HCT116 (cell line): ENCODE data around the gene DELE1. TPM values are rescaled to one million over a fixed set of nuclear protein-coding genes. Genes with fewer than 3 reads are reported as not detected.

Experiments
- ATAC-seq: fragments of 200-7000 bp; cut with Tn5 transposase; 2 replicates; pipeline ENCODE4 v1.9.1; 2020; ENCODE audit warnings: mild to moderate bottlenecking, moderate library complexity
- BruUV-seq: library from RNA; stranded (reverse); fragments of 400-500 nt; replicated peaks from 2 replicates; lab custom pipeline; 2021; lab: Mats Ljungman, UMichigan
- CTCF ChIA-PET: fragments of 300-600 bp; sonication (Branson Sonifier 250); formaldehyde crosslinking; loops from one replicate; lab custom pipeline; 2021; ENCODE audit warnings: antibody characterized with exemption; lab: Charles Lee
- POLR2A ChIA-PET: fragments of 300-600, 350-600 bp; sonication (Branson Sonifier 250); formaldehyde crosslinking; loops from one replicate; lab custom pipeline; 2021; ENCODE audit warnings: antibody characterized with exemption; lab: Charles Lee
- RAD21 ChIA-PET, 2 experiments: fragments of 300-600 bp; sonication (Branson Sonifier 250); formaldehyde crosslinking; loops; one replicate each; lab custom pipeline; 2023; ENCODE audit warnings: low total read pairs in 2 of 2; ENCODE audit not compliant: uncharacterized antibody in 2 of 2, unreplicated experiment in 2 of 2, low non-redundant PET in 1 of 2; lab: Charles Lee
- DNase-seq: peaks from one replicate; pipeline ENCODE4 v3.0.0-alpha.2; 2010; ENCODE audit warnings: low read depth, low spot score
- H2AFZ ChIP-seq: fragments of 200-600 bp; shearing (Covaris generic), sonication (generic); 2 replicates; pipeline ENCODE4 v1.6.1; 2017; ENCODE audit warnings: low read depth, mixed run types, mixed read lengths, antibody characterized with exemption, low read length; ENCODE audit not compliant: poor library complexity, severe bottlenecking
- H3K27ac ChIP-seq: 2 replicates; pipeline ENCODE4 v1.5.1; 2012; ENCODE audit warnings: low read depth, low read length
- H3K27me3 ChIP-seq: fragments of 200-600 bp; sonication (generic); 2 replicates; pipeline ENCODE4 v1.6.1; 2016; ENCODE audit warnings: mixed run types, low read length, mixed read lengths; ENCODE audit not compliant: insufficient read depth
- H3K36me3 ChIP-seq, 2 experiments: fragments of 200-500 bp in 1 of 2; fragments of 200-600 bp in 1 of 2; sonication (Bioruptor generic) in 1 of 2; sonication (generic) in 1 of 2; 2 replicates each; pipeline versions ENCODE4 v1.5.1 to v1.6.1; 2014 to 2016; ENCODE audit warnings: low read length in 2 of 2, inconsistent platforms in 1 of 2, mixed read lengths in 1 of 2, mixed run types in 1 of 2; ENCODE audit not compliant: insufficient read depth in 2 of 2, control insufficient read depth in 1 of 2
- H3K4me1 ChIP-seq, 2 experiments: fragments of 200-600 bp in 1 of 2; sonication (generic) in 1 of 2; 2 replicates each; pipeline versions ENCODE4 v1.5.1 to v1.6.1; 2012 to 2017; ENCODE audit warnings: low read length in 2 of 2, inconsistent platforms in 1 of 2, mild to moderate bottlenecking in 1 of 2, mixed read lengths in 1 of 2, mixed run types in 1 of 2, moderate library complexity in 1 of 2; ENCODE audit not compliant: insufficient read depth in 2 of 2, control insufficient read depth in 1 of 2
- H3K4me2 ChIP-seq: fragments of 200-600 bp; sonication (generic); 2 replicates; pipeline ENCODE4 v1.6.1; 2017; ENCODE audit warnings: mixed run types, low read length, mixed read lengths
- H3K4me3 ChIP-seq, 2 experiments: fragments of 200-600 bp in 1 of 2; sonication (generic) in 1 of 2; replicated peaks in 1 of 2; 2 replicates each; pipeline ENCODE4 v1.5.1; 2011 to 2016; ENCODE audit warnings: low read length in 2 of 2, control low read depth in 1 of 2, low read depth in 1 of 2, mild to moderate bottlenecking in 1 of 2, mixed read lengths in 1 of 2, mixed run types in 1 of 2
- H3K79me2 ChIP-seq: fragments of 200-600 bp; sonication (generic); 2 replicates; pipeline ENCODE4 v1.6.1; 2017; ENCODE audit warnings: mild to moderate bottlenecking, mixed run types, low read length, moderate library complexity, mixed read lengths; ENCODE audit not compliant: insufficient read depth
- H3K9ac ChIP-seq: fragments of 200-600 bp; sonication (generic); 2 replicates; pipeline ENCODE4 v1.6.1; 2016; ENCODE audit warnings: low read length, mixed read lengths
- H3K9me2 ChIP-seq: fragments of 200-600 bp; sonication (generic), shearing (Covaris generic); 2 replicates; pipeline ENCODE4 v1.6.1; 2017; ENCODE audit warnings: mixed run types, mild to moderate bottlenecking, moderate library complexity; ENCODE audit not compliant: insufficient read depth
- H3K9me3 ChIP-seq, 2 experiments: fragments of 200-500 bp in 1 of 2; fragments of 200-600 bp in 1 of 2; sonication (Bioruptor generic) in 1 of 2; sonication (generic) in 1 of 2; 2 replicates each; pipeline ENCODE4 v1.6.1; 2014 to 2017; ENCODE audit warnings: low read length in 2 of 2, mixed read lengths in 2 of 2, inconsistent platforms in 1 of 2, low read depth in 1 of 2, mild to moderate bottlenecking in 1 of 2, mixed run types in 1 of 2, moderate library complexity in 1 of 2; ENCODE audit not compliant: control insufficient read depth in 1 of 2, insufficient read depth in 1 of 2
- H4K20me1 ChIP-seq: fragments of 200-600 bp; sonication (generic), shearing (Covaris generic); 2 replicates; pipeline ENCODE4 v1.6.1; 2017; ENCODE audit warnings: mixed run types, mild to moderate bottlenecking, moderate library complexity; ENCODE audit not compliant: insufficient read depth
- CBX3 ChIP-seq: IDR thresholded peaks from 2 replicates; pipeline ENCODE4 v1.6.1; 2012; ENCODE audit warnings: low read depth
- CEBPB ChIP-seq: IDR thresholded peaks from 2 replicates; pipeline ENCODE4 v1.6.1; 2012; ENCODE audit warnings: low read depth
- JUND ChIP-seq: IDR thresholded peaks from 2 replicates; pipeline ENCODE4 v1.6.1; 2012
- RAD21 ChIP-seq: IDR thresholded peaks from 2 replicates; pipeline ENCODE4 v1.6.1; 2012; ENCODE audit warnings: low read depth, mild to moderate bottlenecking
- SIN3A ChIP-seq: IDR thresholded peaks from 2 replicates; pipeline ENCODE4 v1.6.1; 2012; ENCODE audit warnings: low read depth
- TCF7L2 ChIP-seq: IDR thresholded peaks from 2 replicates; pipeline ENCODE4 v1.7.0; 2011; ENCODE audit warnings: borderline replicate concordance, inconsistent platforms; ENCODE audit not compliant: insufficient read depth, insufficient read length; ENCODE audit errors: extremely low read depth
- intact Hi-C: fragments of 100-400 bp; cut with micrococcal nuclease; formaldehyde crosslinking; loops from 2 replicates; pipeline ENCODE4 v1.10.0; 2022
- total RNA-seq: library from RNA; stranded (reverse); gene quantifications from one replicate; pipeline ENCODE4 v1.2.1, GENCODE V29; 2021; ENCODE audit not compliant: unreplicated experiment
- TF ChIP-seq, protein P1 (sequence below): IDR thresholded peaks from 2 replicates; pipeline ENCODE4 v1.6.1; 2012; ENCODE audit warnings: low read depth
- TF ChIP-seq, protein P2 (sequence below): IDR thresholded peaks from 2 replicates; pipeline ENCODE4 v1.6.1; 2011; ENCODE audit warnings: mild to moderate bottlenecking, low read length, moderate library complexity; ENCODE audit not compliant: insufficient replicate concordance; ENCODE audit errors: extremely low read depth

DELE1 gene
- total RNA-seq, 1 experiment from 2014 or later, result 74.1 TPM

DNA sequence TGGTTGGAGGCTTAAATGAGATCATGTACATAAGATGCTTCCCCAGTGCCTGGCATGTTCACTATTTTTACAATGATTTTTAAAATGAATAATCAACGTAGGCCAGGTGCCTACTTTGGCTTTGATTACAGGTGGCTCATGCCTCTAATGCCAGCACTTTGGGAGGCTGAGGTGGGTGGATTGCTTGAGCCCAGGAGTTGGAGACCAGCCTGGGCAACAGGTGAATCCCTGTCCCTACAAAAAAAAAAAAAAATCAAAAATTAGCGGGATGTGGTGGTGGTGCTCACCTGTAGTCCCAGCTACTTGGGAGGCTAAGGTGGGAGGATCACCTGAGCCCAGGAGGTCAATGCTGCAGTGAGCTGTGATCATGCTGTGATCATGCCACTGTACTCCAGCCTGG is 25.1 kb downstream of the DELE1 start:
- Histone ChIP-seq H3K9me2 (no peaks in the 10 kb centered on the region), H2AFZ (no peak overlapping the region), H3K9me3 (no peaks in the 10 kb centered on the region), H3K27ac (no peak overlapping the region), H3K4me2 (no peak overlapping the region), H3K9ac (no peak overlapping the region), H3K79me2 (no peaks in the 10 kb centered on the region), H3K36me3 (no peaks in the 10 kb centered on the region), H4K20me1 (no peaks in the 10 kb centered on the region), H3K4me3 (no peak overlapping the region), H3K4me1 (no peaks in the 10 kb centered on the region), H3K27me3 (no peaks in the 10 kb centered on the region)
- DNase-seq (no peak), ATAC-seq (no peak)
- intact Hi-C loops, result no loop called here
- CTCF ChIA-PET, result interaction anchor here (1.2 kb wide), 1 partner anchor 12 kb away, joined by 3 read pairs; no protein-coding TSS in a partner anchor
- POLR2A ChIA-PET, result no interaction called here
- TF ChIP-seq, protein P1, sequence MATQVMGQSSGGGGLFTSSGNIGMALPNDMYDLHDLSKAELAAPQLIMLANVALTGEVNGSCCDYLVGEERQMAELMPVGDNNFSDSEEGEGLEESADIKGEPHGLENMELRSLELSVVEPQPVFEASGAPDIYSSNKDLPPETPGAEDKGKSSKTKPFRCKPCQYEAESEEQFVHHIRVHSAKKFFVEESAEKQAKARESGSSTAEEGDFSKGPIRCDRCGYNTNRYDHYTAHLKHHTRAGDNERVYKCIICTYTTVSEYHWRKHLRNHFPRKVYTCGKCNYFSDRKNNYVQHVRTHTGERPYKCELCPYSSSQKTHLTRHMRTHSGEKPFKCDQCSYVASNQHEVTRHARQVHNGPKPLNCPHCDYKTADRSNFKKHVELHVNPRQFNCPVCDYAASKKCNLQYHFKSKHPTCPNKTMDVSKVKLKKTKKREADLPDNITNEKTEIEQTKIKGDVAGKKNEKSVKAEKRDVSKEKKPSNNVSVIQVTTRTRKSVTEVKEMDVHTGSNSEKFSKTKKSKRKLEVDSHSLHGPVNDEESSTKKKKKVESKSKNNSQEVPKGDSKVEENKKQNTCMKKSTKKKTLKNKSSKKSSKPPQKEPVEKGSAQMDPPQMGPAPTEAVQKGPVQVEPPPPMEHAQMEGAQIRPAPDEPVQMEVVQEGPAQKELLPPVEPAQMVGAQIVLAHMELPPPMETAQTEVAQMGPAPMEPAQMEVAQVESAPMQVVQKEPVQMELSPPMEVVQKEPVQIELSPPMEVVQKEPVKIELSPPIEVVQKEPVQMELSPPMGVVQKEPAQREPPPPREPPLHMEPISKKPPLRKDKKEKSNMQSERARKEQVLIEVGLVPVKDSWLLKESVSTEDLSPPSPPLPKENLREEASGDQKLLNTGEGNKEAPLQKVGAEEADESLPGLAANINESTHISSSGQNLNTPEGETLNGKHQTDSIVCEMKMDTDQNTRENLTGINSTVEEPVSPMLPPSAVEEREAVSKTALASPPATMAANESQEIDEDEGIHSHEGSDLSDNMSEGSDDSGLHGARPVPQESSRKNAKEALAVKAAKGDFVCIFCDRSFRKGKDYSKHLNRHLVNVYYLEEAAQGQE, result no peak
- TF ChIP-seq, protein P2, sequence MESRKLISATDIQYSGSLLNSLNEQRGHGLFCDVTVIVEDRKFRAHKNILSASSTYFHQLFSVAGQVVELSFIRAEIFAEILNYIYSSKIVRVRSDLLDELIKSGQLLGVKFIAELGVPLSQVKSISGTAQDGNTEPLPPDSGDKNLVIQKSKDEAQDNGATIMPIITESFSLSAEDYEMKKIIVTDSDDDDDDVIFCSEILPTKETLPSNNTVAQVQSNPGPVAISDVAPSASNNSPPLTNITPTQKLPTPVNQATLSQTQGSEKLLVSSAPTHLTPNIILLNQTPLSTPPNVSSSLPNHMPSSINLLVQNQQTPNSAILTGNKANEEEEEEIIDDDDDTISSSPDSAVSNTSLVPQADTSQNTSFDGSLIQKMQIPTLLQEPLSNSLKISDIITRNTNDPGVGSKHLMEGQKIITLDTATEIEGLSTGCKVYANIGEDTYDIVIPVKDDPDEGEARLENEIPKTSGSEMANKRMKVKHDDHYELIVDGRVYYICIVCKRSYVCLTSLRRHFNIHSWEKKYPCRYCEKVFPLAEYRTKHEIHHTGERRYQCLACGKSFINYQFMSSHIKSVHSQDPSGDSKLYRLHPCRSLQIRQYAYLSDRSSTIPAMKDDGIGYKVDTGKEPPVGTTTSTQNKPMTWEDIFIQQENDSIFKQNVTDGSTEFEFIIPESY, result no peak
- TF ChIP-seq SIN3A, result no peak
- TF ChIP-seq CBX3, result no peak
- TF ChIP-seq RAD21, result no peak
- no peak for TF ChIP-seq JUND
- TF ChIP-seq CEBPB, result no peak
- TF ChIP-seq TCF7L2, result no peak
- BruUV-seq, result no TSS peak
- RAD21 ChIA-PET, result interaction anchor here in 1 of 2 experiments (0.6 kb wide), 1 partner anchor 190 kb away, joined by 4 read pairs; no protein-coding TSS in a partner anchor
